ENCODE measurements around the gene LIPC. TPM values are rescaled to one million over a fixed set of nuclear protein-coding genes. Genes with fewer than 3 reads are reported as not detected.

Gene LIPC
- total and polyA plus RNA-seq, 8 donors: 0.23 to 7.5 (median 0.76) TPM; not detected in 4

- no peaks in the 10 kb centered on the region for H3K36me3 ChIP-seq
- no peak for DNase-seq
- H3K4me1 ChIP-seq: peaks cover 0 to 8% (median 1%) of the 10 kb centered on the region in 4 donors
- no peak for TF ChIP-seq POLR2A (IDR thresholded peaks at IDR 0.05)
- no peak for TF ChIP-seq EP300 (IDR thresholded peaks at IDR 0.05)
- TF ChIP-seq POLR2AphosphoS5 (IDR thresholded peaks at IDR 0.05): no peak
- TF ChIP-seq, protein P1, sequence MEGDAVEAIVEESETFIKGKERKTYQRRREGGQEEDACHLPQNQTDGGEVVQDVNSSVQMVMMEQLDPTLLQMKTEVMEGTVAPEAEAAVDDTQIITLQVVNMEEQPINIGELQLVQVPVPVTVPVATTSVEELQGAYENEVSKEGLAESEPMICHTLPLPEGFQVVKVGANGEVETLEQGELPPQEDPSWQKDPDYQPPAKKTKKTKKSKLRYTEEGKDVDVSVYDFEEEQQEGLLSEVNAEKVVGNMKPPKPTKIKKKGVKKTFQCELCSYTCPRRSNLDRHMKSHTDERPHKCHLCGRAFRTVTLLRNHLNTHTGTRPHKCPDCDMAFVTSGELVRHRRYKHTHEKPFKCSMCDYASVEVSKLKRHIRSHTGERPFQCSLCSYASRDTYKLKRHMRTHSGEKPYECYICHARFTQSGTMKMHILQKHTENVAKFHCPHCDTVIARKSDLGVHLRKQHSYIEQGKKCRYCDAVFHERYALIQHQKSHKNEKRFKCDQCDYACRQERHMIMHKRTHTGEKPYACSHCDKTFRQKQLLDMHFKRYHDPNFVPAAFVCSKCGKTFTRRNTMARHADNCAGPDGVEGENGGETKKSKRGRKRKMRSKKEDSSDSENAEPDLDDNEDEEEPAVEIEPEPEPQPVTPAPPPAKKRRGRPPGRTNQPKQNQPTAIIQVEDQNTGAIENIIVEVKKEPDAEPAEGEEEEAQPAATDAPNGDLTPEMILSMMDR (IDR thresholded peaks at IDR 0.05): no peak
- H3K27me3 ChIP-seq: no peaks in the 10 kb centered on the region
- intact Hi-C loops (cut with DNase I; ENCODE audit: low total_unique reads): loop anchor here (10.0 kb wide), 1 partner anchor 634 kb away; no protein-coding TSS in a partner anchor
- H3K4me3 ChIP-seq: no peak overlapping the region
- no peaks in the 10 kb centered on the region for H3K9me3 ChIP-seq
- H3K27ac ChIP-seq: no peak overlapping the region
- 88 to 97% (median 94%) methylated on average over 4 of the region's 4 CpGs for WGBS, 5 donors
Observed at GRCh38 chr15:58501006-58501405, 69.2 kb downstream of the LIPC start.

DNA sequence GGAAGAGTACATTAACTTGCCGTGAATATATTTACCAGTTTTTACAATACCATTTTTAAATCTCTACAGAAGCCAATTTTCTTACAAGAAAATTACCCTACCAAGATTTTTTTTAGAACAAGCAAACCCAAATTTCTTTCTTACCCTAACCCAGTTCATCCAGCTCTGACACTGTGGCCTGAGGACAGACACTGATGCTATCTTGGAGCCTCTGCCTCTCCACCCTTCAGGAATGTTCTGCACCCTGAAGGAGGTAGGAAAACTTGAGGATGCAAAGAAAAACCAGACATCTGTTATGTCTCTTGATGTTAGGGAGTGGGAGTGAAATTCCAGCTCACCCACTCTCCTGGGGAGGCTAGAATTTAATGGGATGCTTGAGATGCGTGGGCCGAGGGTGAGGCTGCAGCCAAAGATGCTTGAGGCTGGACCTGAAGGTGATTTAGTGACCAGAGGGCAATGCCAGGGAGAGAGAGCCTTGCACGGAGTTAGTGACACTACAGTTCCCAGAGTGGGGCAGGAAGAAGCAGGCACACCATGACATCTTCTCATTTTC is 69.9 kb downstream of the LIPC start:
- H3K9me3 ChIP-seq: no peaks in the 10 kb centered on the region
- intact Hi-C loops (cut with DNase I; ENCODE audit: low total_unique reads): loop anchor here (10.0 kb wide), 1 partner anchor 633 kb away; no protein-coding TSS in a partner anchor
- H3K4me1 ChIP-seq: peaks cover 0 to 14% (median 3%) of the 10 kb centered on the region in 4 donors
- no peaks in the 10 kb centered on the region for H3K36me3 ChIP-seq
- 91 to 96% (median 96%) methylated on average over 4 of the region's 4 CpGs for WGBS, 5 donors
- H3K27ac ChIP-seq: no peak overlapping the region
- TF ChIP-seq POLR2AphosphoS5 (IDR thresholded peaks at IDR 0.05): no peak
- TF ChIP-seq POLR2A (IDR thresholded peaks at IDR 0.05): no peak
- TF ChIP-seq EP300 (IDR thresholded peaks at IDR 0.05): no peak
- TF ChIP-seq, protein P1 (IDR thresholded peaks at IDR 0.05): no peak
- no peak overlapping the region for H3K4me3 ChIP-seq
- DNase-seq: no peak
- H3K27me3 ChIP-seq: no peaks in the 10 kb centered on the region

DNA sequence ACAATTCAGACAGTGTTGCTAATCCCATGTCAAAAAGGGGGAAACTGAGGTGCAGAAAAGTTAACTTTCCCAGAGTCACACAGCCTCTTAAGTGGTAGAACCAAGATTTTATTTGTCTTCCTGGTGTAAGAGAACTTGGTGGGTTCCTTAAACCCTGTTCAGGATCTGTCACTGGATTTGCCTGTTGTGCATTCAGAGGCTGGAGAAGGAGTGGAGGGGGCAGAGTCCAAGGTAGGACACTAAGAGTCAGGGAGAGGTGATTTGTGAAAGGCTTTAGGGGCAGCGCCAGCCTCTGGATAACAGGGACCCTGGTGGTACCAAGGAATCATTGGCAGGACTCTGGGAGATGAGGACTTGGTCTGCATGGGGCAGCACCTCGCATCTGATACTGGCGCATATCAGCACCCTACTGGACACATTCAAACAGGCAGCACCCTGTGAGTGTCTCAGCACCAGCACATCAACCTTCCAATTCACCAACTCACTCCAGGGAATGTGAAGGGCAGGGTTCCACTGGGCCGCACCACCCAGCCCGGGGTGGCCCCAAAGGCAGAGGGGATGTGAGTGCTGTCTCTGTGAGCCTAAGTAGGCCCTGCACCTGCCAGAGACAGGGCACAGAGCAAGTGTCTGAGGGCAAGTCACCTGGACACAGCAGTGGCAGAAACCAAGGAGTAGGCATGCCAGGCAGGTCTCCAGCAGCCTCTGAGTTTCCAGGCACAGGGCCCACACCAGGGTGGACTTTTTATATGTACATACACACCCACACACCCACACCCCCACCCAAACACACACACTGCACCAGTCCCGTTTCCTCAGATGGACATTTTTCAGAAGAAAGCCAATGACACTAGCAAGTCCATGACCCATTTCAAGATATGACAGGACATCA is 71.6 kb downstream of the LIPC start:
- H3K36me3 ChIP-seq: no peaks in the 10 kb centered on the region
- WGBS, 5 donors: 79 to 89% (median 83%) methylated on average over 4 to 6 of the region's 6 CpGs
- intact Hi-C loops (cut with DNase I; ENCODE audit: low total_unique reads): loop anchor here (10.0 kb wide), 1 partner anchor 631 kb away; no protein-coding TSS in a partner anchor
- DNase-seq: peak in 1 of 2 donors; percentile 46
- H3K27ac ChIP-seq: no peak overlapping the region
- no peak overlapping the region for H3K4me3 ChIP-seq
- no peak for TF ChIP-seq POLR2AphosphoS5 (IDR thresholded peaks at IDR 0.05)
- no peak for TF ChIP-seq POLR2A (IDR thresholded peaks at IDR 0.05)
- H3K27me3 ChIP-seq: no peaks in the 10 kb centered on the region
- H3K9me3 ChIP-seq: no peaks in the 10 kb centered on the region
- peaks cover 0 to 14% (median 3%) of the 10 kb centered on the region in 4 donors for H3K4me1 ChIP-seq

- TF ChIP-seq POLR2AphosphoS5 (IDR thresholded peaks at IDR 0.05): no peak
- no peak for TF ChIP-seq POLR2A (IDR thresholded peaks at IDR 0.05)
- TF ChIP-seq, protein P1 (IDR thresholded peaks at IDR 0.05): no peak
- TF ChIP-seq EP300 (IDR thresholded peaks at IDR 0.05): no peak
- 94 to 95% (median 95%) methylated on average over 6 of the region's 6 CpGs for WGBS, 5 donors
- H3K4me3 ChIP-seq: no peak overlapping the region
- H3K36me3 ChIP-seq: no peaks in the 10 kb centered on the region
- DNase-seq: no peak
- no peaks in the 10 kb centered on the region for H3K27me3 ChIP-seq
- H3K4me1 ChIP-seq: peaks cover 0 to 14% (median 3%) of the 10 kb centered on the region in 4 donors
- intact Hi-C loops (cut with DNase I; ENCODE audit: low total_unique reads): loop anchor here (10.0 kb wide), 1 partner anchor 630 kb away; no protein-coding TSS in a partner anchor
- no peak overlapping the region for H3K27ac ChIP-seq
- no peaks in the 10 kb centered on the region for H3K9me3 ChIP-seq
Observed at GRCh38 chr15:58504674-58505234, 73.0 kb downstream of the LIPC start.

Measured in stomach (tissue), 9 donors.